Liver (tissue), 9 donors: Measurements from ENCODE around the gene C2CD2. TPM values are rescaled to one million over a fixed set of nuclear protein-coding genes. Genes with fewer than 3 reads are reported as not detected.

Source experiments
- DNase-seq: peaks from one replicate; pipeline ENCODE4 v3.0.0-alpha.2; 2017; ENCODE audit warnings: low spot score
- H3K27ac ChIP-seq, 2 donors: one replicate each; pipeline ENCODE4 v1.7.0; 2013; ENCODE audit warnings: inconsistent platforms in 2 of 2, low read length in 2 of 2, control low read depth in 1 of 2, low read depth in 1 of 2, mild to moderate bottlenecking in 1 of 2
- H3K27me3 ChIP-seq, 4 donors: one replicate each; pipeline versions ENCODE4 v1.6.1 to v1.7.0; 2013; ENCODE audit warnings: low read length in 3 of 4, inconsistent platforms in 1 of 4, mild to moderate bottlenecking in 1 of 4, moderate library complexity in 1 of 4; ENCODE audit not compliant: control insufficient read depth in 4 of 4, insufficient read depth in 4 of 4
- H3K36me3 ChIP-seq, 4 donors: one replicate each; pipeline versions ENCODE4 v1.6.1 to v1.7.0; 2013; ENCODE audit warnings: low read length in 3 of 4, mild to moderate bottlenecking in 3 of 4, low read depth in 1 of 4, moderate library complexity in 1 of 4; ENCODE audit not compliant: control insufficient read depth in 4 of 4, insufficient read depth in 3 of 4
- H3K4me1 ChIP-seq, 4 donors: one replicate each; pipeline versions ENCODE4 v1.6.1 to v1.7.0; 2013; ENCODE audit warnings: low read length in 3 of 4, mild to moderate bottlenecking in 3 of 4, moderate library complexity in 1 of 4; ENCODE audit not compliant: control insufficient read depth in 4 of 4, insufficient read depth in 4 of 4
- H3K4me3 ChIP-seq, 3 donors: one replicate each; pipeline versions ENCODE4 v1.6.1 to v1.7.0; 2013; ENCODE audit warnings: low read length in 3 of 3, control low read depth in 1 of 3, low read depth in 1 of 3, mild to moderate bottlenecking in 1 of 3
- H3K9ac ChIP-seq, 2 donors: one replicate each; pipeline ENCODE4 v1.7.0; 2013; ENCODE audit warnings: low read length in 2 of 2, mild to moderate bottlenecking in 2 of 2, moderate library complexity in 2 of 2, control low read depth in 1 of 2, low read depth in 1 of 2
- H3K9me3 ChIP-seq, 4 donors: one replicate each; pipeline versions ENCODE4 v1.6.1 to v1.7.0; 2013; ENCODE audit warnings: low read length in 3 of 4; ENCODE audit not compliant: control insufficient read depth in 4 of 4
- ATF3 ChIP-seq: IDR thresholded peaks from 2 replicates; pipeline ENCODE4 v1.6.1; 2016; ENCODE audit warnings: antibody characterized with exemption
- CTCF ChIP-seq: fragments of 150-350 bp; IDR thresholded peaks from 2 replicates; pipeline ENCODE4 v1.5.1; 2017; ENCODE audit warnings: improper control_type of control experiment, low read depth, low read length; ENCODE audit not compliant: missing input control
- EGR1 ChIP-seq, 2 donors: IDR thresholded peaks; 2 replicates each; pipeline ENCODE4 v1.6.1; 2016 to 2018; ENCODE audit warnings: antibody characterized with exemption in 2 of 2, low read depth in 2 of 2
- FOXA1 ChIP-seq: IDR thresholded peaks from 2 replicates; pipeline ENCODE4 v1.6.1; 2016; ENCODE audit warnings: antibody characterized with exemption
- FOXA2 ChIP-seq: IDR thresholded peaks from 2 replicates; pipeline ENCODE4 v1.6.1; 2016; ENCODE audit warnings: antibody characterized with exemption
- HNF4A ChIP-seq, 2 donors: conservative IDR thresholded peaks; 2 replicates each; pipeline ENCODE4 v1.6.1; 2016; ENCODE audit warnings: antibody characterized with exemption in 2 of 2, mild to moderate bottlenecking in 2 of 2
- JUND ChIP-seq, 2 donors: IDR thresholded peaks; 2 replicates each; pipeline ENCODE4 v1.6.1; 2016; ENCODE audit warnings: antibody characterized with exemption in 2 of 2
- MAX ChIP-seq: IDR thresholded peaks from 2 replicates; pipeline ENCODE4 v1.6.1; 2016; ENCODE audit warnings: antibody characterized with exemption
- NR2F2 ChIP-seq: IDR thresholded peaks from 2 replicates; pipeline ENCODE4 v1.6.1; 2016; ENCODE audit warnings: antibody characterized with exemption
- RAD21 ChIP-seq, 2 donors: IDR thresholded peaks; 2 replicates each; pipeline ENCODE4 v1.6.1; 2016; ENCODE audit warnings: antibody characterized with exemption in 2 of 2, mild to moderate bottlenecking in 2 of 2
- RXRA ChIP-seq, 2 donors: IDR thresholded peaks; 2 replicates each; pipeline ENCODE4 v1.6.1; 2017 to 2018; ENCODE audit warnings: antibody characterized with exemption in 2 of 2, mild to moderate bottlenecking in 1 of 2
- SP1 ChIP-seq: IDR thresholded peaks from 2 replicates; pipeline ENCODE4 v1.6.1; 2018; ENCODE audit warnings: antibody characterized with exemption, mild to moderate bottlenecking
- TAF1 ChIP-seq: conservative IDR thresholded peaks from 2 replicates; pipeline ENCODE4 v1.6.1; 2016; ENCODE audit warnings: antibody characterized with exemption, mild to moderate bottlenecking
- YY1 ChIP-seq: IDR thresholded peaks from 2 replicates; pipeline ENCODE4 v1.6.1; 2016; ENCODE audit warnings: antibody characterized with exemption, mild to moderate bottlenecking
- ZBTB33 ChIP-seq: IDR thresholded peaks from 2 replicates; pipeline ENCODE4 v1.6.1; 2016; ENCODE audit warnings: antibody characterized with exemption
- WGBS: extraction: QIAGEN DNeasy Blood & Tissue Kit; methylation state at CpG from one replicate; pipeline ENCODE4 v1.1.7; 2013; 5-methylcytosine and 5-hydroxymethylcytosine counted together
- polyA plus RNA-seq, 2 donors: library from polyadenylated mRNA; stranded (reverse) in 1 of 2; unstranded in 1 of 2; fragments of 200-250 nt in 1 of 2; fragments of >200 nt in 1 of 2; fragmentation: Nextera tagmentation in 1 of 2; extraction: Ambion mirVana in 1 of 2; gene quantifications; one replicate each; pipeline versions ENCODE4 v1.2.1 to v1.2.3, GENCODE V29; 2013 to 2015
- total RNA-seq, 2 donors: library from RNA; depleted of rRNA; stranded (reverse); fragments of >200 nt; gene quantifications; one replicate each; pipeline ENCODE4 v1.2.3, GENCODE V29; 2014
- donor health status: healthy.
- donor health status: healthy.
- donor health status: healthy.
- donor health status: healthy.
- donor health status: healthy.

Gene C2CD2
- total and polyA plus RNA-seq, 4 donors = 2.9 to 17.9 (median 6.0) TPM

GRCh38 chr21:41965461-41966013, 11.7 kb upstream of the C2CD2 start:
- DNase-seq = peak; percentile 23

GRCh38 chr21:41965045-41965444, 11.2 kb upstream of the C2CD2 start:
- WGBS = 32% methylated on average over 5 of the region's 5 CpGs
- no peak overlapping the region for H3K9ac ChIP-seq
- H3K9me3 ChIP-seq = no peaks in the 10 kb centered on the region
- H3K27ac ChIP-seq = no peak overlapping the region
- H3K27me3 ChIP-seq = no peaks in the 10 kb centered on the region
- no peak overlapping the region for H3K4me3 ChIP-seq
- peaks cover 0 to 3% (median 0%) of the 10 kb centered on the region in 4 donors for H3K4me1 ChIP-seq
- peak; percentile 16 for DNase-seq
- TF ChIP-seq JUND (IDR thresholded peaks at IDR 0.05) (no peak), SP1 (no peak), EGR1 (IDR thresholded peaks at IDR 0.05; ENCODE audit: low read depth in 2 of 2) (no peak)
- no peaks in the 10 kb centered on the region for H3K36me3 ChIP-seq

More at GRCh38 chr21:41965461-41966013, 11.7 kb upstream of the C2CD2 start:
- H3K27ac ChIP-seq = no peak overlapping the region
- no peaks in the 10 kb centered on the region for H3K27me3 ChIP-seq
- no peak overlapping the region for H3K9ac ChIP-seq
- H3K36me3 ChIP-seq = no peaks in the 10 kb centered on the region
- no peak overlapping the region for H3K4me3 ChIP-seq
- no peak for TF ChIP-seq RXRA (IDR thresholded peaks at IDR 0.05)
- TF ChIP-seq MAX = no peak
- H3K9me3 ChIP-seq = no peaks in the 10 kb centered on the region
- 90% methylated on average over 10 of the region's 10 CpGs for WGBS
- H3K4me1 ChIP-seq = peaks cover 0 to 3% (median 0%) of the 10 kb centered on the region in 4 donors

- Histone ChIP-seq H3K4me1 (peaks cover 0 to 3% (median 0%) of the 10 kb centered on the region in 4 donors), H3K9me3 (no peaks in the 10 kb centered on the region), H3K4me3 (no peak overlapping the region), H3K27me3 (no peaks in the 10 kb centered on the region), H3K27ac (no peak overlapping the region), H3K36me3 (no peaks in the 10 kb centered on the region), H3K9ac (no peak overlapping the region)
- TF ChIP-seq CTCF = no peak
- TF ChIP-seq ZBTB33 = no peak
- TF ChIP-seq TAF1 = no peak
- TF ChIP-seq HNF4A (conservative IDR thresholded peaks at IDR 0.05) = no peak
- no peak for TF ChIP-seq MAX
- no peak for TF ChIP-seq ATF3
- TF ChIP-seq EGR1 (IDR thresholded peaks at IDR 0.05; ENCODE audit: low read depth in 2 of 2) = no peak
- no peak for TF ChIP-seq JUND (IDR thresholded peaks at IDR 0.05)
- no peak for TF ChIP-seq RXRA (IDR thresholded peaks at IDR 0.05)
- TF ChIP-seq NR2F2 = no peak
- no peak for TF ChIP-seq FOXA1
- no peak for TF ChIP-seq FOXA2
- no peak for TF ChIP-seq RAD21 (IDR thresholded peaks at IDR 0.05)
- TF ChIP-seq YY1 = no peak
- TF ChIP-seq SP1 = no peak
- 75% methylated on average over 8 of the region's 8 CpGs for WGBS
- peak; percentile 21 for DNase-seq
These were observed 10.4 kb upstream of the C2CD2 start for GRCh38 chr21:41964171-41964570.
